DND-41 (cell line): Measurements from ENCODE around the gene RASSF7.

Experiments
- CTCF ChIP-seq: IDR thresholded peaks from 2 replicates; pipeline ENCODE4 v1.5.1; 2012; ENCODE audit warnings: borderline replicate concordance, low read length, moderate library complexity, mild to moderate bottlenecking; ENCODE audit not compliant: poor library complexity, severe bottlenecking; ENCODE audit errors: extremely low read depth
- EZH2 ChIP-seq: IDR thresholded peaks from 3 replicates; pipeline ENCODE4 v1.6.1; 2012; ENCODE audit warnings: borderline replicate concordance, low read depth, mild to moderate bottlenecking, moderate library complexity, low read length, inconsistent platforms; ENCODE audit not compliant: severe bottlenecking

- no peak for TF ChIP-seq CTCF
- TF ChIP-seq EZH2, result no peak
Observed at GRCh38 chr11:587978-588380, 27.2 kb downstream of the RASSF7 start.
